ENCODE data around the gene SAMD11.

DNA sequence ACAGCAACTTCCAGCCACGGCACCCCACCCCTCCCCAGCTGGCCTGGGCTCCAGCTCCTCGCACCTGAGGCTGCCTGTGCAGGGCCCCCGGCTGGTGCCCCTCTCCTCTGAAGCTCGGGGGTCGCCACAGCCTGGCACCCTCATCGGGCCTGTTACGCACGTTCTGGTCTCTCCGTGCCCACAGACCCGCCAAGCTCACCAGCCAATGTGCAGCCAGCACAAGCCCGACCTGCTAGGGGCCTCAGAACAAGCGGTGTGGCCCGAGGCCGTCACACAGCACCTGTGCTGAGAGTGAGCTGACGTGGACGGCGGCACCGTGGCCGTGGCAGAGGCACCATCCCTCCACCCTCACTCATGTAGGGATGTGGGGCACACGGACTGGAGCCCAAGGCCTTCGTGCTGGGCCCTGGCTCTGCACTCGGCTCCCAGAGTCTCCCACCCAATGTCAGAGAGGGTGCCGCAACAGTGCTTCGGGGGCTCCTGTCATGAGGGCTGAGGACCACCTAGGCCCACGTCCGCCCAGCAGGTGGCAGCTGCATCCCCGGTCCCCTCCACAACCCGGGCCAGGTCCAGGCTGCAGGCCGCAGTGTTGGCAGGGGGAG is 4.4 kb upstream of the SAMD11 start:
- TF ChIP-seq, protein P1, sequence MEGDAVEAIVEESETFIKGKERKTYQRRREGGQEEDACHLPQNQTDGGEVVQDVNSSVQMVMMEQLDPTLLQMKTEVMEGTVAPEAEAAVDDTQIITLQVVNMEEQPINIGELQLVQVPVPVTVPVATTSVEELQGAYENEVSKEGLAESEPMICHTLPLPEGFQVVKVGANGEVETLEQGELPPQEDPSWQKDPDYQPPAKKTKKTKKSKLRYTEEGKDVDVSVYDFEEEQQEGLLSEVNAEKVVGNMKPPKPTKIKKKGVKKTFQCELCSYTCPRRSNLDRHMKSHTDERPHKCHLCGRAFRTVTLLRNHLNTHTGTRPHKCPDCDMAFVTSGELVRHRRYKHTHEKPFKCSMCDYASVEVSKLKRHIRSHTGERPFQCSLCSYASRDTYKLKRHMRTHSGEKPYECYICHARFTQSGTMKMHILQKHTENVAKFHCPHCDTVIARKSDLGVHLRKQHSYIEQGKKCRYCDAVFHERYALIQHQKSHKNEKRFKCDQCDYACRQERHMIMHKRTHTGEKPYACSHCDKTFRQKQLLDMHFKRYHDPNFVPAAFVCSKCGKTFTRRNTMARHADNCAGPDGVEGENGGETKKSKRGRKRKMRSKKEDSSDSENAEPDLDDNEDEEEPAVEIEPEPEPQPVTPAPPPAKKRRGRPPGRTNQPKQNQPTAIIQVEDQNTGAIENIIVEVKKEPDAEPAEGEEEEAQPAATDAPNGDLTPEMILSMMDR (conservative IDR thresholded peaks at IDR 0.05) = no peak
- TF ChIP-seq ZFX (IDR thresholded peaks at IDR 0.05) = no peak

Measured in C4-2B (cell line).